ENCODE measurements around the gene SH3BP5L. TPM values are rescaled to one million over a fixed set of nuclear protein-coding genes. Genes with fewer than 3 reads are reported as not detected.

SH3BP5L gene
- total and polyA plus RNA-seq, 2 of the 8 experiments (the other 6 are each of a cell fraction or from before 2014, with no cell fraction given), result 20.2 to 28.4 TPM

- Histone ChIP-seq H4K5ac (ENCODE audit: insufficient read length, low read depth, low read length) (no peak overlapping the region), H3K23me2 (ENCODE audit: low read depth, low read length) (no peaks in the 10 kb centered on the region), H3K56ac (replicated peaks; ENCODE audit: insufficient read length, low read depth, low read length) (no peak overlapping the region), H2BK120ac (replicated peaks; ENCODE audit: low read depth, low read length) (no peak overlapping the region), H3K79me1 (ENCODE audit: low read depth, low read length) (no peaks in the 10 kb centered on the region), H2BK15ac (ENCODE audit: low read length) (no peak overlapping the region), H3K4ac (replicated peaks; ENCODE audit: insufficient read length, low read depth, low read length) (no peak overlapping the region), H2BK20ac (ENCODE audit: low read length) (no peak overlapping the region), H3K4me1 (replicated peaks in 1 of 4; ENCODE audit: control insufficient read depth in 3 of 4, insufficient read depth in 4 of 4, low read length in 3 of 4) (peaks cover 0 to 2% (median under 1%) of the 10 kb centered on the region in 4 experiments; a peak in 2 of 7 replicates), H3K14ac (ENCODE audit: insufficient read length) (no peak overlapping the region), H3K9me3 (ENCODE audit: insufficient read depth in 2 of 2, low read depth in 1 of 2, low read length in 1 of 2) (0 out of 4 replicates have a peak, but pooled peaks cover 0 to 3% of the 10 kb centered on the region in 2 experiments), H3K4me2 (ENCODE audit: insufficient read depth in 1 of 2, low read depth in 2 of 2, low read length in 2 of 2) (no peak overlapping the region), H4K8ac (ENCODE audit: extremely low read depth, insufficient read depth, low read length) (no peak overlapping the region), H2AFZ (ENCODE audit: low read length) (no peak overlapping the region), H2BK5ac (ENCODE audit: low read depth, low read length) (no peak overlapping the region), H3K18ac (ENCODE audit: extremely low read depth, low read length) (no peak overlapping the region), H3K23ac (ENCODE audit: insufficient read length) (no peak overlapping the region), H4K91ac (replicated peaks; ENCODE audit: insufficient read length, low read length) (no peak overlapping the region), H2BK12ac (ENCODE audit: low read depth, low read length) (no peak overlapping the region), H3K27ac (ENCODE audit: low read depth, low read length) (no peak overlapping the region), H3K27me3 (replicated peaks in 1 of 4; ENCODE audit: control insufficient read depth in 3 of 4, extremely low read depth in 1 of 4, insufficient read depth in 3 of 4, low read length in 3 of 4) (no peaks in the 10 kb centered on the region), H3K4me3 (ENCODE audit: extremely low read depth in 1 of 4, insufficient read depth in 2 of 4, low read depth in 3 of 4, low read length in 4 of 4) (no peak overlapping the region), H3K9ac (replicated peaks in 1 of 4; ENCODE audit: extremely low read depth in 1 of 4, low read depth in 3 of 4, low read length in 3 of 4) (no peak overlapping the region), H3K79me2 (ENCODE audit: control insufficient read depth in 1 of 2, insufficient read depth in 2 of 2, low read length in 2 of 2) (no peaks in the 10 kb centered on the region), H3K36me3 (ENCODE audit: control insufficient read depth in 2 of 4, insufficient read depth in 4 of 4, low read length in 3 of 4) (peaks cover 10 to 24% (median 23%) of the 10 kb centered on the region in 4 experiments), H4K20me1 (replicated peaks in 1 of 2; ENCODE audit: control insufficient read depth in 1 of 2, insufficient read depth in 2 of 2, low read length in 2 of 2) (no peaks in the 10 kb centered on the region), H2AK5ac (ENCODE audit: low read depth, low read length) (no peak overlapping the region)
- CTCF ChIA-PET (ENCODE audit: partially characterized antibody), result interaction anchor here (0.6 to 2.6 kb wide), 9 partner anchors 9 to 92 kb away, joined by 3 to 17 read pairs (median 4); partner anchors contain the start of gene ZNF672
- WGBS, 2 experiments (ENCODE audit: extremely low coverage in 1 of 2, insufficient coverage in 1 of 2, insufficient read length in 1 of 2, insufficient replicate concordance in 2 of 2, low coverage in 1 of 2, low lambda C conversion rate in 2 of 2, missing lambda C conversion rate in 1 of 2), result 92% methylated on average over 41 of the region's 57 CpGs; no CpG with 5 or more reads in 1 of the 2 experiments
- no peak for DNase-seq (ENCODE audit: low read depth in 1 of 2, low spot score in 2 of 2)
- POLR2A ChIA-PET (ENCODE audit: partially characterized antibody), result interaction anchor here (0.8 to 2.4 kb wide), 9 partner anchors 8 to 51 kb away, joined by 3 to 8 read pairs (median 3); partner anchors contain the start of genes SH3BP5L and ZNF692
- no peak for FAIRE-seq
Observed at GRCh38 chr1:248811514-248812490, 13.9 kb downstream of the SH3BP5L start.

Data from H1 (cell line).